ENCODE results near the gene RNF114.

Gene RNF114

DNA sequence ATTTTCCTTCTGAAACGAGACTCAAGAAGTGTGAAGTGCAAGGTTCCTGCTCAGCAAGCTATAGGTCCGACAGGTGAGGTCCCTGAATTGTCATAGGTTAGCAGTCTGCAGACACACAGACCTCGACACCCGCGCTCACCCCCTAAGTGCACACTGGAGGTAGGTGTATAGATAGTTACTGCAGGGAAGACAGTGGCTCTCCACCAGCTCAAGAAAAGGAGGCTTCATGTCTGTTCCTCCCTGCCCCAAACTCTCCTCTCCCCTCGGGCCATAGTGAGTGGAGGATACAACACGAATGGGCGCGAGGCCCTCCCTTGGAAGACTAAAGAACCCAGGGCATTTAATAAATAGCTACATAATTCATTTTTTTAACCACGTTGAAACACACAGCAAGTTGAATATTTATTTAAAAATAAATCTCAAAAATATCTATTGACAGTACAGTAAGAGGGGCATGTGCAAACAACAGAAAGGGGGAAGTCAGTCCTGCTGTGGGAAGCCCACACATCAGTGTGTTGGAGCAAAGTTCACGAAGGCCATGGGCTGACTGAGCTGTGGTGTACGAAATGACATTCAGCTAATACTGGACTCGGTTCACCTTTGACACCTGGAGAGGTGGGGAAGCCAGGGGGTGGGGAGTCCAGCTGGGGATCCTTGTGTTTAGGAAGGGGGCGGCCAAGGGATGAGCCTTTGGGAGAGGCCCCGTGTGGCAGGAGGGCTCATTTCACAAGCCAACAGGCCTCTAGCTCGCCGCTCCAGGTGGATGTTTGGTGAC is 31.6 kb upstream of the RNF114 start:
- DNase-seq (ENCODE audit: low read depth), result no peak

DNA sequence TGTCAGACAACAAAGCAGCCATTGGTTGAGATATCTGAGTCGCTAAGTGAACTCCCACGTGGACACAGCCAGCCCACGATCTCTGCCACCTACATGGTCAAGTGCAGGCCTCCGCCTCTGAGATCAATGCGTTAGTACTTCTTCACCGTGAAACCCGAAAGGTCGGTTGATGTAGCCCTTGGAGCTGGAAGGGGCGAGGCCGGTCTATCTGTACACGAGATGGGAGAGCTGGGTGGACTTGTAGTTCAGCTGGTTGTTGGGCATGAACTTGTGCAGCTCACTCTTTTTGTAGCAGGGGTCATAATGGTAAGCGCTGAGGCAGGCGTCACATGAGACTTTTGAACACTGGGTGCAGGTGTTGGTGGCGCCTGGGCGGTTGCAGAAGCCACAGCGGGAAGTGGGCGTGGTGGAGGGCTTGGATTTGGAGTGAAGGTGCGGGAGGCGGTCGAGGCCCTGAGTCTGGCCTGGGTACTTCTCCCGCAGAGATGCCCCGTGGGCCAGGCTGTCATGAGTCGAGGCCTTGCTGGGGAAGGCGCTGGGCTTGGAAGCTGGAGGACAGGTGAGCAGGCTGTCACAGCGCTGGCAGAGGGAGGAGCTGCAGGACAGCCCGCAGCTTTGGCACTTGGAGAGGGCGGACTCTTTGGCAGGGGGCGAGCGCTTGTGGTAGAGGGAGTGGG is 30.6 kb upstream of the RNF114 start:
- no peak for DNase-seq (ENCODE audit: low read depth)

DNA sequence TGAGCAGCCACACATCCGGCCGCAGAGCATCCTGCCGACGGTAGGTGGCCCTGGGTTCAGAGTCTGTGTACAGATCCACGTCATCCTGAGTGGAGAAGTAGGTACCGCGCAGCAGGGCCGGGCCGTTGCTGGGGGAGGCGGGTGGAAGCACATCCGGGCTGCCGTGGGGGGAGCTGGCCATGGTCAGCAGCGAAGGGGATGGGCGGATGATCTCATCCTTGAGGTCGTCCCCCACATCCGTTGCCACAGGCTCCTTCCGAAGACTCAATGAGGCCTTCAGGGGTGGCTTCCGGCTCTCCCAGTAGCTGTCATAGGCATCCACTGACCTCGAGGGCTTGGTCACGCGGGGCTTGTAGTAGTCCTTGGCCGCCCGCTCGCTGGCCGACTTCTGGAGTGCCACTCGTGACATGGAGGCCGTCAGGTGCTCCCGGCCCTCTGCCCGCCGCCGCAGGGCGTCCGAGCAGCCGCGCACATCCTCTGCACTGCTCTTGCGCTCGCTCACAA is 30.0 kb upstream of the RNF114 start:
- DNase-seq (ENCODE audit: low read depth), result no peak

DNA sequence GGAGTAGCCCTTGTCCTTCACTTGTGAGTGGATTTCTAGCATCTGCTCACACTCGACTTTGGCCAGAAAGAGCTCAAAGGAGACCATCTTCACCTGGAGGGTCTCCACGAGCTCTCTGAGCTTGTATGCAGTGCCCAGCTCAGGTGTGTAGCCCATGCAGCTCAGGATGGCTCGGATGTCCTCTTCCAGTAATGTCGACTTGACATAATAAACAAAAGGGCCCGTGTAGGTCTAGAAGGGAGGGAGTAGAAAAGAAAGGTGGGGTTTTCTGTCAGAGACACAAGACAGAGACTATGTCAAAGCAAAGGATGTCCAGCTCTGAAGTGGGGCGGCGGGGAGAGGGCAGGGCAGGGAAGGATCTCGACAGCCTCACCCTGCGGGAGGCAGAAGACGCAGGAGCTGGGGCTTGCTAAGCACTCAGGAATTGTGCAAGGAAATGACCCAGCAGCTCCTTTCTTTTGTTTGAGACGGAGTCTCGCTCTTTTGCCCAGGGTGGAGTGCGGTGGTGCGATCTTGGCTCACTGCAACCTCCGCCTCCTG is 29.5 kb upstream of the RNF114 start:
- no peak for DNase-seq (ENCODE audit: low read depth)

DNA sequence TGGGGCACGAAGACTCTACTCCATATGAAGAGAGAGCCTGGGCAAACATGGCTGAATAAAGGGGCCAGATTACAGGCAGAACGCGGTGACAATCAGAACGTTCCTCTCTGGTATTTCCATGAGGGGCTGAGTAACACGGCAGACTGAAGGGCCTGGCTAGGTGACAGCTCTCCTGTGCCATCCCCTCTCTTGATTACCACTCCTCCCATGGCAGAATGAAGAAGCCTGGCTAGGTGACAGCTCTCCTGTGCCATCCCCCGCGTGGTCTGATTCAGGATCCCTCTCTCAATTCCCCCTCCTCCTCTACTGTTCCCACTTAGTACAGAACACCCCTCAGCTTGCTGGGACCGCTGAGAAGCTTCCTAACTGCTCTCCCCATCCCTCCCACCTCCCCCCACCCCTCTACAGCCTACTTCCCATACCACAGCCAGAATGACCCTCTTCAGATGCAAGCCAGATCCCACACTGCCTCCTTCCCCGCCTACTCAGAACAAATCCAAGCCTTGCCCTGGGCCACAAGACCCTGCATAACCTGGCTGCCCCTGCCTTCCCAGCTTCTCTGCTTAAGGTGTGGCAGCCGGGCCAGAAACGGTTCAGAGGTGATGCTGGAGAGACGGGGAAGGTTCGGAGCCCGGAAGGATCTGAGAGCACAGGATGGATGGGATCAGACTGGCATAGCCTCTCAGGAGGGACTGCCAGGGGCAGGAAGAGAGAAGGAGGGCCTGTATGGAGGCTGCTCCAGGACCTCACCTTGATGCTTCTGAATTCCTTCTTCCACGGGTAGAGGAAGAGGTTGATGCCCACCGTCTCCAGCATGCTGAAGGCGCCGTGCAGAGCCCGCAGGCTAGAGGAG is 28.6 kb upstream of the RNF114 start:
- DNase-seq (ENCODE audit: low read depth), result no peak

DNA sequence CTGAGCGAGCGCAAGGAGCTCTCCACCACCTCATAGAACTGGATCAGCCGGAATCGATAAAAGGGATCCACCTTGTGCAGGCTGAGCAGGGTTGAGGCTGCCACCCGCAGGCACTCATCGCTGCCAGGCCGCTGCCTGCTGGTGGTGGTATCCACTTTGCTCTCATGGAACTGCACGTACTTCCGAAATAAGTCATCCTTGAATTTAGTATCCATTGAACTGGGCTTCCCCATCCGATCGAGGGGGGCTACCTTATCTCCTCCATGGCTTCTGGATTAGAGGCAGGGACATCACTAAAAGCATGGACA is 28.0 kb upstream of the RNF114 start:
- no peak for DNase-seq (ENCODE audit: low read depth)

DNA sequence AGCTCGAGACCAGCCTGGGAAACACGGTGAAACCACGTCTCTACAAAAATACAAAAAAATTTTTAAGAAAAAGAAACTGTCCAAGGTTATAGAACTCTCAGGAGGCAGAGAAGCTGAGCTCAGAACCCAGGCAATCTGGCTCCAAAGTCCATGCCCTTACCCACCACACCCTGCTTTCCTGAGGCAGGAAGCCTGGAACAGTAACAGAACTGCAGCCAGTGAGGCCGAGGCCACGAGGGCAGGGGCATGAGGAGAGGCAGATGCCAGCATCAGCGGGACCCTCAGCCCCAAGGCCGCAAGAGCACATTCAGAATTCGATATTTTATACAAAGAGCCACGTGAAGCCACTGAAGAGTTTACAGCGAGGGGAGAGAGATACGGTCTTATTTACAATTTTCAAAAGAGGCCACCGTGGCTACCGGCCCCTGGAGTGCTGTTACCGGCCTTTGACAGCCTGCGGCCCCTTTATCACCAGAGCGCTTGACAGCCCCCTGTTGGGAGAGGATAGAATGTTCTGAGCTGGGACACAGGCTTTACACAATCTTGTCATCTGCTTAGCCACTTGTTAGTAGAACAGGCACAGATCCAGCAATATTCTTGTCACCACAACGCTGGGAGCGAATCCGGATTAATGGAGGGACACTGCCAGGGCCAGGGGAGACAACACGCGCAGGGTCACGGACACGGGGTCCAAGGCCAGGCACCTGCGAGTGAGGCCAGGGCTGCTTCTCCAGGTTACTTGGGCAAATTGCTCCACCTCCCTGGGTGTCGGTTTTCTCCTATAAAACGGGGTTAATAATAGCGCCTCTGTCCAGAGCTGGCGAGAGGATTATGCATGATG is 26.5 kb upstream of the RNF114 start:
- no peak for DNase-seq (ENCODE audit: low read depth)

DNA sequence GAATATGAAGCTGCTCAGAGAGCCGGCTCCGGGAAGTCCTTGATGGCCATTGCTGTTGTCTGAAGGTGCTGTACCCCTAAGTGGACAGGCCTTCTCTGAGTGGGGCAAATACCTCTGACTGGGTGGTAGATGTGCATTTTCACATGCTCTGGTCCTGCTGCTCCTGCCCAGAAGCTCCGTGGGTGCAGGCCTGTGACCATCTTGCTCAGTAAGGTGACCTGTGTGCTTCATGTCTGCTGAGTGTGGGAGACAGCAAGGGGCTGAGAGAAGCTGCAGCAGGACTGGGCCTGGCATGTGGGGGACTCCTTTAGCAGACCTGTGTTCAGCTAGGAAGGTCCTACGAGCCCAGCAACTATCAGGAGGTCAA is 25.9 kb upstream of the RNF114 start:
- DNase-seq (ENCODE audit: low read depth), result no peak

DNA sequence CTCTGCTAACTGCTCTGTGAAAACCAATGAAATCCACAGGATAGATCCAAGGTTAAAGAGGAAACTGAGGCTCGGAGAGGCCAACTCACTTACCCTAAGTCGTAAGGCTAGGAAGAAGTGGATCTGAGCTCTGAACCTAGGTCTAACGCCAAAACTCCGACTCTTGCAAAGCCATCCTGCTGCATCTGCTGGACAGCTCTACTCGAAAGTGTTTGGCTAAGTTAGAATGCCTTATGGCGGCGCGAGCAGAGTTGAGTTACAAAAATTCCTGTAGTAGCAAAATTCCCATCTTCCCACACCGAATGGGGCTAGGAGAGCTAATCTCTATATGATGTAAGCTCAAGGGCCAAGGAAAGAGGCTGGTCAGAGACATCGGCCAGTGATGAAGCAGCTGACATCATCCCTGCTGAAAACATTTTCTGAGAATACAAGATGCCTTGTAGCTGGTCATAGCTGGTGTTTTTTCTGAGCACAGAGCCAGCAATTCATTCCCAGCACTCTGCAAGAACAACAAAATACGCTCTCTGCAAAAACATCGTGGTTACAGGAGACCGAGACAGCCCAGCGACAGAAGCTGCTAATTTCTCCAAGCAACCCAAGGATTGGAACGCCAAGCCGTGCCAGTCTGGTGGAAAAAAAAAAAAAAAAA is 22.7 kb upstream of the RNF114 start:
- no peak for DNase-seq (ENCODE audit: low read depth)

DNA sequence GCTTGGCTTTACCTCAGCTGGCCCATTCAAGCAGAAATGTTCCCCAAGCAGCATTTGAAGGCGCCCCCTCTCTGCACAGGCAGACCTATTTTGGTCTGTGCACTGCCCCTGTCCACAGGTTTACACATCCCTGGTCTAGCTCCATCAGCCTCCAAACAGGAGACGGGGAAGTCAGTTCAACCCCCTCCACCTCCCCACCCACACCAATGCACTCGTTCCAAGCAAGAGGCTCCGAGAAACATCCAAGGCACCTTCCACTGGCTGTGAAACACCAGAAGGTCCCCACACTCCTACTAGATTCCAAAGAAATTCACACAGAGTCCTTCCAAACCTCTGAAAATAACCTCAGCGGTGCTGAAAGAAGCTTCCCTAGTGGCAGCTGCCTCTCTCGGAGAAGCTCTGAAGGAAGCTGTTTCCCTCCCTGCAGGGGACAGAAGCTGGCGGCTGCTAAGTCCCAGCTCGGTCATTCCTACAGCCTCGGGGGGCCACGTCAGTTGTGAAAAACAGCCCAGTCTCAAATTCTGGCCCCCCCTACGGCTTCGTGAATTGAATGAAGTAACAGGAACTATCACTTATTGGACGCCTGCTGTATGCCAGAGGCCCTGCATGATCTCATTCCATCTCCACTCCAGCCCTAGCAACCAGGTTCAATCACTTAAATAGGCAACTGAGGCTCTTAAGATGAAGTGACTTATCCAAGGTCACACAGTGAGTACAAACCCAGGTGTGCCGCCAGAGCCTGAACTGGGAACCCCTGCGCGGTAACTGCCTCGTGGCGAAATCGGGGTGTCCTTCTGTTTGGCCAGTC is 21.7 kb upstream of the RNF114 start:
- no peak for DNase-seq (ENCODE audit: low read depth)

DNA sequence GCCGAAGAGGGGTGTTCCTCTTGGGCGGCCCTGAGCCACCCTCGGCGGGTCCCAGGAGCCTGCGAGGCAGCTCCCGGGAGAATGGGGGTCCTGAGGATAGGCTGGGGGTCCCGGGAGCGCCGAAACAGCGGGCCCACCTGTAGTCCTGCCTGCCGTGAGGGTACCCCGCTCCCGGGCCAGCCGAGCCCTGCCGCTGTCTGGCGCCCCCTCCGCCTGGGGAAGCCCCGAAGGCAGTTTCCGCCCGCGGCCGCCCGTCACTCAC is 21.1 kb upstream of the RNF114 start:
- DNase-seq (ENCODE audit: low read depth), result no peak

DNA sequence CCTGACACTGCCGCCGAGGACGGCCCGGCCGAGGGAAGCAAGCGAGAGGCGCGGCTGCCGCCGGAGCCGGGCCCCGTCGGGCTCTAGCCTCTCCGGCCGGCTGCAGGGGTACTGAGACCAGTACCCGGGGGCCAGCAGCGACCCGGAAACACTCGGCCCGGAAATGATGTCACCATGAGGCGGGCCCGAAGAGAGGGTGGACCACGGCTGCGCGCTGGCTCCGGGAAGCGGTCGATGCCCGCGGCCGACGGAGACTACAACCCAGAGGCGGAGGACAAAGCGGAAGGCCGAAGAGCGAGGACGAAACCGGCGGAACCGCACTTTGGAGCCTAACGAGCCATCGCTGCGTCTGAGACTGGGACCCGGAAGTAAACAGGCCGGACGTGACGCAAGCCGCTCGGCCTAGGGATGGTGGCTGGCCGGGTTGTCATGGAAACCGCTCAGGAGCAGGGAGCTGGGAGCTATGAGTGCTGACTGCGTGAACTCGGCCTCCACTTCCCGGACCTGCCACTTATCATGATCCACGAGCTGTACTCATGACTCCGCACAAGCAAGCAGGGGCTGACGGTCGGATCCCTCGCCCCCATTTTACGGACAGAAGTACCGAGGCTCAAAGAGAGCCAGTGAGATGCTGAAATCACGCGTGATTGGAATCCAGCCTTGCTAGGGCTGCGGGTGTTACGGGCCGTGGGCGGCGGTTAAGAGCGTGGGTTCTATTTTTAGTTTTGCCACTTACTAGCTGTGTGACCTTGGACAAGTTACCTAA is 20.6 kb upstream of the RNF114 start, which contains the start of gene SPATA2:
Gene SPATA2, minus strand, starts transcription at position 150 of the 766 bp plus-strand sequence. CDS start 7,039 bp downstream, outside the sequence.
- peak; percentile 55 for DNase-seq (ENCODE audit: low read depth)

DNA sequence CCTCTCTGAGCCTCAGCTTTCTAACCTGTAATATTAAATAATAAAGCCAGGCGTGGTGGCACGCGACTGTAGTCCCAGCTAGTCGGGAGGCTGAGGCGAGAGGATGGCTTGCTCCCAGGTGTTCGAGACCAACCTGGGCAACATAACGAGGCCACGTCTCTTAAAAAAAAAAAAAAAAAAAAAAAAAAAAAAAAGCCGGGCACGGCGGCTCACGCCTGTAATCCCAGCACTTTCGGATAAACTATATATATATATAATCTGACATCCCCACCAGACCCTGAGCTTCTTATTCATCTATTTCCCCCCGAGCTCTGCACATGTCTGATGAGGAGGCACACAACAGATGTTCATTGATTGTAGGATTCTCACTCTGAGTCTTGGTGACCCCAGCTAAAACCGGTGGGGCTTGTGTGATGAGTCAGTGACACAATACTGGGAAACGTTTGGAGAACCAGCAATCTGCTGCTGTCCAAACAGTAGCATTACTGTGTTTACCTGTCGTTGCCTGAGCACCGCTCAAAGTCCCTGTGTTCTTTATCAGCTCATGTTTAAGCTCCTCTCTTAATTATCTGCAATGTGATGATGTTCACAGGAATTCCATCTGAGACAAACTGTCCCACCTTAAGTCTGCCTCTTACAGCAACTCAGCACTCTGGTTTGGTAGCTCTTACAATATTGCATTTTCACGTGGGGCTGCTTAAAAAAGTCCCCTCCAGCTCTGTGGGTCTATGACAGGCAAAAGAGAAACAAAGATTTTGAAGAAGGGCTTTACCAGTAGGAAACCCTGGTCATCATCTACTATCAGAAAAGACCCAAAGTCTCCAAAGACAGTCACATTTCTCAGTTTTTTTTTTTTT is 19.8 kb upstream of the RNF114 start:
- DNase-seq (ENCODE audit: low read depth), result no peak

DNA sequence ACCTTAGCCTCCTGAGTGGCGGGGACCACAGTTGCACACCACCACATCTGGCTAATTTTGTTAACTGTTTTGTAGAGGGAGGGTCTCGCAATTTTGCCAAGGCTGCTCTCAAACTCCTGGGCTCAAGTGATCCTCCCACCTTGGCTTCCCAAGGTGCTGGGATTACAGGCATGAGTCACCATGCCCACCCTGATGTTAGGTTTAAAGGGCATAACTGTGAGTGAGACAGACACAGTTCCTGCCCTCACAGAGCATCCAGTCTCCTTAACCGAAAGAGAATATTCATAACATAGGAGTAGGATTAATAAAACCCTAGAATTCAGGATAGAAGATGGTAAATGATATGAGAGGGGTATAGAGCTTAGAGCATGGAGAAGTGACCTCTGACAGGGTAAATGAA is 17.8 kb upstream of the RNF114 start:
- no peak for DNase-seq (ENCODE audit: low read depth)

DNA sequence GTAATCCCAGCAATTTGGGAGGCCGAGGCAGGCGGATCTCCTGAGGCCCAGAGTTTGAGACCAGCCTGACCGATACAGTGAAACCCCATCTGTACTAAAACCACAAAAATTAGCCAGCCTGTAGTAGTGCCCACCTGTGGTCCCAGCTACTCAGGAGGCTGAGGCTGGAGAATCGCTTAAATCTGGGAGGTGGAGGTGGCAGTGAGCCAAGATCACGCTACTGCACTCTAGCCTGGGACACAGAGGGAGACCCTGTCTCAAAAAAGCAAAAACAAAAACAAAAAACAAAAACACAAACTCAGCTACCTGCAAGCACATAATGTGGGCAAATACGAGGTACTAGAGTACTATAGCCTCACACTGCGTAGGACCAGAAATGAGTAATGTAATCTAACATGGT is 17.2 kb upstream of the RNF114 start:
- DNase-seq (ENCODE audit: low read depth), result no peak

DNA sequence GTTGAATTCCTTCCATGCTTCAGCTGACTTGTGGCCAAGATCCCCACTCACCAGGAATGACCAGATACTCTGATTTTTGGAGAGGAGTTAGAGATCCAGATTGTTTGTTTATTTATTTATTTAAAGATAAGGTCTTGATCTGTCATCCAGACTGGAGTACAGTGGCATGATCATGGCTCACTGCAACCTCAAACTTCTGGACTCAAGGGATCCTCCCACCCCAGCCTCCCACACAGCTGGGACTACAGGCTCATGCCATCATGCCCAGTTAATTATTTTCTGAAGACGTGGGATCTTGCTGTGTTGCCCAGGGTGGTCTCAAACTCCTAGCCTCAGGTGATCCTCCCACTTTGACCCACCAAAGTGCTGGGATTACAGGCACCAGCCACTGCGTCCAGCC is 16.7 kb upstream of the RNF114 start:
- DNase-seq (ENCODE audit: low read depth), result no peak

DNA sequence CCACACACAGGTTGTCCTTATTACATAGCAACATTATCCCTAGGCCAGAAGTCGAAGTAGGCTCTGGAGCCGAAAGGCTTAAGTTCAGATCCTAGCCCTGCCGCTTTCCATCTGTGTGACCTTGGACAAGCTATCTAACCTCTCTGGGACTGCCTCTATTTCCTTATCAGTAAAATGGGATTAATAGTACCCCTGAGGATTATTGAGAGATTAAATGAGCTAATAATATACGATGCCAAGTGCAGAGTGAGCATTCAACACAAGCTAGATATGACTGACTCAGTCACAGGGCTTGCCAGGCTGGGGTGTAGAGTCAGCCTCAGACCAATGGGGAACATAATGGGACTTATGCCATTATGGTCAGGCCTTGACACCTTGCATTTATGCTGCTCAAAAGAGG is 11.9 kb upstream of the RNF114 start:
- DNase-seq (ENCODE audit: low read depth), result no peak

DNA sequence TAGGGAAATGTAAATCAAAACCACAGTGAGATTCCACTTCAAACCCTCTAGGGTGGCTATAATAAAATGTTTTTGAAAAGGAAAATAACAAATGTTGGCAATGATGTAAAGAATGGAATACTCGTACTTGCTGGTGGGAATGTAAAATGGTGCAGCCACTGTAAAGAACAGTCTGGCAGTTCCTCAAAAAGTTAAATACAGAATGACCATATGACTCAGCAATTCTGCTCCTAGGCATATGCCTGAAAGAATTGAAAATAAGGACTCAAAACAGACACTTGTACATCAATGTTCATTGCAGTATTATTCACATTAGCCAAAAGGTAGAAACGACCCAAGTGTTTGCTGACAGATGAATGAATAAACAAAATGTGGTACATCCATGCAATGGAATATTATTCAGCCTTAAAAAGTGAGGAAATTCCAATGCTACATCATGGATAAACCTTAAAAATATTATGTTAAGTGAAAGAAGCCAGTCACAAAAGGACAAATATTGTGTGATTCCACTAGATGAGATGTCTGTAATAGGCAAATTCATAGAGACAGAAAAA is 10.2 kb upstream of the RNF114 start:
- no peak for DNase-seq (ENCODE audit: low read depth)
